Endodermal cell (in vitro differentiated cells): ENCODE data around the gene DNAJB2. TPM values are rescaled to one million over a fixed set of nuclear protein-coding genes. Genes with fewer than 3 reads are reported as not detected.

Experiments used
- DNase-seq: peaks from one replicate; pipeline ENCODE4 v3.0.0-alpha.2; 2017
- H3K27ac ChIP-seq: 2 replicates; pipeline ENCODE4 v1.5.1; 2013; ENCODE audit warnings: mild to moderate bottlenecking, low read depth, low read length, moderate library complexity
- H3K27me3 ChIP-seq: 2 replicates; pipeline ENCODE4 v1.6.1; 2013; ENCODE audit warnings: mild to moderate bottlenecking, low read length, moderate library complexity; ENCODE audit not compliant: insufficient read depth, control insufficient read depth, poor library complexity, severe bottlenecking
- H3K36me3 ChIP-seq: 2 replicates; pipeline ENCODE4 v1.7.0; 2013; ENCODE audit warnings: mild to moderate bottlenecking, low read length, moderate library complexity; ENCODE audit not compliant: control insufficient read depth, insufficient read depth
- H3K4me1 ChIP-seq: one replicate; pipeline ENCODE4 v1.7.0; 2013; ENCODE audit warnings: low read length; ENCODE audit not compliant: control insufficient read depth, insufficient read depth
- H3K4me3 ChIP-seq: 2 replicates; pipeline ENCODE4 v1.5.1; 2013; ENCODE audit warnings: mild to moderate bottlenecking, low read length, moderate library complexity
- H3K9ac ChIP-seq: 2 replicates; pipeline ENCODE4 v1.6.1; 2013; ENCODE audit warnings: mild to moderate bottlenecking, low read length, moderate library complexity; ENCODE audit not compliant: poor library complexity, severe bottlenecking; ENCODE audit errors: extremely low read depth
- H3K9me3 ChIP-seq: 2 replicates; pipeline ENCODE4 v1.6.1; 2013; ENCODE audit warnings: mild to moderate bottlenecking, low read length, moderate library complexity; ENCODE audit not compliant: control insufficient read depth
- H3K27ac Mint-ChIP-seq: 2 replicates; pipeline ENCODE4 v1.8.0; 2020; ENCODE audit warnings: mixed read lengths
- H3K27me3 Mint-ChIP-seq: 2 replicates; pipeline ENCODE4 v1.8.0; 2021; ENCODE audit warnings: mild to moderate bottlenecking, mixed read lengths; ENCODE audit not compliant: insufficient read depth
- H3K36me3 Mint-ChIP-seq: 2 replicates; pipeline ENCODE4 v1.8.0; 2020; ENCODE audit warnings: low read depth, mixed read lengths
- H3K4me1 Mint-ChIP-seq: 2 replicates; pipeline ENCODE4 v1.8.0; 2020; ENCODE audit warnings: mixed read lengths
- H3K4me3 Mint-ChIP-seq: 2 replicates; pipeline ENCODE4 v1.8.0; 2020; ENCODE audit warnings: mild to moderate bottlenecking, moderate library complexity, mixed read lengths
- H3K9me3 Mint-ChIP-seq: 2 replicates; pipeline ENCODE4 v1.8.0; 2020; ENCODE audit warnings: mild to moderate bottlenecking, mixed read lengths
- CTCF ChIP-seq: fragments of 200-600 bp; sonication (generic); conservative IDR thresholded peaks from 2 replicates; pipeline ENCODE4 v1.5.0; 2021; ENCODE audit warnings: antibody characterized with exemption, mild to moderate bottlenecking
- WGBS, 2 experiments: methylation state at CpG; one replicate each; pipeline versions ENCODE4 v1.1.5 to v1.1.7; 2013; ENCODE audit warnings: missing lambda C conversion rate in 2 of 2, mixed read lengths in 1 of 2; ENCODE audit not compliant: insufficient coverage in 1 of 2, insufficient read length in 1 of 2; 5-methylcytosine and 5-hydroxymethylcytosine counted together
- total RNA-seq, 2 donors: library from RNA; stranded (reverse); fragmentation: NEBNext Ultra II Directional in 1 of 2; extraction: Animal tissue kit (Norgen Biotek cat#: 25700) in 1 of 2; gene quantifications; 2 replicates in 1 of 2; 3 replicates in 1 of 2; pipeline ENCODE4 v1.2.1, GENCODE V29; 2021

DNAJB2 gene
- total RNA-seq, 2 donors from 2014 or later: 61.9 to 80.9 TPM

- H3K9me3 ChIP-seq: no peaks in the 10 kb centered on the region
- no peak overlapping the region for H3K9ac ChIP-seq
- TF ChIP-seq CTCF: no peak
- peaks cover 3% of the 10 kb centered on the region for H3K4me1 Mint-ChIP-seq
- DNase-seq: no peak
- no peaks in the 10 kb centered on the region for H3K36me3 Mint-ChIP-seq
- no peak overlapping the region for H3K4me3 ChIP-seq
- H3K27ac Mint-ChIP-seq: no peak overlapping the region
- H3K36me3 ChIP-seq: no peaks in the 10 kb centered on the region
- peaks cover 89% of the 10 kb centered on the region for H3K27me3 Mint-ChIP-seq
- 89% methylated on average over 4 to 11 of the region's 11 CpGs for WGBS, 2 experiments
- H3K27me3 ChIP-seq: peaks cover 82% of the 10 kb centered on the region
- H3K4me3 Mint-ChIP-seq: no peak overlapping the region
- H3K4me1 ChIP-seq: no peaks in the 10 kb centered on the region
- H3K9me3 Mint-ChIP-seq: no peaks in the 10 kb centered on the region
- no peak overlapping the region for H3K27ac ChIP-seq
These were observed 23.3 kb downstream of the DNAJB2 start for GRCh38 chr2:219302412-219302968.

GRCh38 chr2:219304223-219304622 is 25.1 kb downstream of the DNAJB2 start:
- DNase-seq: no peak
- Mint-ChIP-seq H3K9me3 (no peaks in the 10 kb centered on the region), H3K27me3 (peaks cover 94% of the 10 kb centered on the region), H3K4me1 (peaks cover 4% of the 10 kb centered on the region), H3K27ac (no peak overlapping the region), H3K4me3 (no peak overlapping the region), H3K36me3 (no peaks in the 10 kb centered on the region)
- H3K4me3 ChIP-seq: no peak overlapping the region
- no peak overlapping the region for H3K9ac ChIP-seq
- H3K27ac ChIP-seq: no peak overlapping the region
- peaks cover 93% of the 10 kb centered on the region for H3K27me3 ChIP-seq
- no peaks in the 10 kb centered on the region for H3K36me3 ChIP-seq
- WGBS, 2 experiments: 80 to 86% methylated on average over 2 of the region's 2 CpGs
- H3K9me3 ChIP-seq: no peaks in the 10 kb centered on the region
- no peak for TF ChIP-seq CTCF
- H3K4me1 ChIP-seq: no peaks in the 10 kb centered on the region

GRCh38 chr2:219306047-219306446 is 26.9 kb downstream of the DNAJB2 start:
- no peak overlapping the region for H3K4me3 ChIP-seq
- WGBS, 2 experiments: 90% methylated on average over 1 of the region's 1 CpG; no CpG with 5 or more reads in 1 of the 2 experiments
- H3K9ac ChIP-seq: no peak overlapping the region
- H3K4me1 Mint-ChIP-seq: peaks cover 5% of the 10 kb centered on the region
- H3K4me3 Mint-ChIP-seq: no peak overlapping the region
- no peaks in the 10 kb centered on the region for H3K9me3 ChIP-seq
- no peaks in the 10 kb centered on the region for H3K9me3 Mint-ChIP-seq
- H3K27me3 Mint-ChIP-seq: peaks cover 92% of the 10 kb centered on the region
- H3K27ac Mint-ChIP-seq: no peak overlapping the region
- H3K27ac ChIP-seq: no peak overlapping the region
- H3K36me3 Mint-ChIP-seq: no peaks in the 10 kb centered on the region
- no peaks in the 10 kb centered on the region for H3K4me1 ChIP-seq
- DNase-seq: no peak
- H3K36me3 ChIP-seq: no peaks in the 10 kb centered on the region
- peaks cover 89% of the 10 kb centered on the region for H3K27me3 ChIP-seq
- TF ChIP-seq CTCF: no peak
